HFFc6 (cell line): ENCODE data around the gene SFN. TPM values are rescaled to one million over a fixed set of nuclear protein-coding genes. Genes with fewer than 3 reads are reported as not detected.

ENCODE experiments used
- DNase-seq: peaks from one replicate; pipeline ENCODE4 v3.0.0-alpha.2; 2018
- H3K27ac Mint-ChIP-seq: 2 replicates; pipeline ENCODE4 v1.8.0; 2020; ENCODE audit warnings: mild to moderate bottlenecking, mixed read lengths
- H3K27me3 Mint-ChIP-seq: 2 replicates; pipeline ENCODE4 v1.8.0; 2021; ENCODE audit warnings: mild to moderate bottlenecking, moderate library complexity, mixed read lengths; ENCODE audit not compliant: insufficient read depth
- H3K36me3 Mint-ChIP-seq: 2 replicates; pipeline ENCODE4 v1.8.0; 2021; ENCODE audit warnings: low read depth, mixed read lengths
- H3K4me1 Mint-ChIP-seq: 2 replicates; pipeline ENCODE4 v1.8.0; 2020; ENCODE audit warnings: low read depth, mixed read lengths
- H3K4me3 Mint-ChIP-seq: 2 replicates; pipeline ENCODE4 v1.8.0; 2020; ENCODE audit warnings: mild to moderate bottlenecking, moderate library complexity, mixed read lengths
- H3K9me3 Mint-ChIP-seq: 2 replicates; pipeline ENCODE4 v1.8.0; 2020; ENCODE audit warnings: mild to moderate bottlenecking, mixed read lengths
- CTCF ChIP-seq: fragments of 200-600 bp; sonication (generic); IDR thresholded peaks from 2 replicates; pipeline ENCODE4 v1.5.0; 2021; ENCODE audit warnings: antibody characterized with exemption, mild to moderate bottlenecking
- total RNA-seq, 6 experiments: library from RNA; stranded (reverse); fragmentation: NEBNext Ultra II Directional; extraction: Animal tissue kit (Norgen Biotek cat#: 25700); gene quantifications; 2 replicates in 1 of 6; 3 replicates in 5 of 6; pipeline ENCODE4 v1.2.3, GENCODE V29; 2021

The SFN gene
- total RNA-seq, 6 experiments from 2014 or later, result 0.11 to 0.28 (median 0.20) TPM; not detected in 2

GRCh38 chr1:26848941-26849774, 13.8 kb upstream of the SFN start:
- Mint-ChIP-seq H3K36me3 (peaks cover 26% of the 10 kb centered on the region), H3K27ac (peak overlapping the region; percentile 99), H3K4me3 (no peak overlapping the region), H3K27me3 (no peaks in the 10 kb centered on the region; the same call in 1 of the 2 replicates), H3K4me1 (peaks cover 34% of the 10 kb centered on the region), H3K9me3 (no peaks in the 10 kb centered on the region)
- peak; percentile 91 for DNase-seq
- TF ChIP-seq CTCF, result no peak

GRCh38 chr1:26851106-26851684, 11.8 kb upstream of the SFN start:
- TF ChIP-seq CTCF, result peak; percentile 33; the same call in 1 of the 2 replicates
- Mint-ChIP-seq H3K4me1 (peaks cover 34% of the 10 kb centered on the region), H3K27ac (no peak overlapping the region), H3K27me3 (peaks cover 1% of the 10 kb centered on the region; the same call in 1 of the 2 replicates), H3K4me3 (no peak overlapping the region), H3K9me3 (no peaks in the 10 kb centered on the region), H3K36me3 (peaks cover 23% of the 10 kb centered on the region)
- no peak for DNase-seq

- Mint-ChIP-seq H3K27ac (peak overlapping the region; percentile 70), H3K9me3 (no peaks in the 10 kb centered on the region), H3K36me3 (peaks cover 17% of the 10 kb centered on the region), H3K4me1 (peaks cover 30% of the 10 kb centered on the region), H3K4me3 (no peak overlapping the region), H3K27me3 (peaks cover 1% of the 10 kb centered on the region; the same call in 1 of the 2 replicates)
- no peak for TF ChIP-seq CTCF
- no peak for DNase-seq
Observed at GRCh38 chr1:26852701-26853100, 10.2 kb upstream of the SFN start.

- Mint-ChIP-seq H3K9me3 (no peaks in the 10 kb centered on the region), H3K27ac (peak overlapping the region; percentile 70), H3K4me3 (no peak overlapping the region), H3K27me3 (peaks cover 1% of the 10 kb centered on the region; the same call in 1 of the 2 replicates), H3K36me3 (peaks cover 15% of the 10 kb centered on the region), H3K4me1 (peaks cover 26% of the 10 kb centered on the region)
- peak; percentile 88 for DNase-seq
- peak; percentile 91 for TF ChIP-seq CTCF
Observed at GRCh38 chr1:26853156-26853555, 9.8 kb upstream of the SFN start.

GRCh38 chr1:26853600-26853999, 9.3 kb upstream of the SFN start:
- Mint-ChIP-seq H3K9me3 (no peaks in the 10 kb centered on the region), H3K36me3 (peaks cover 15% of the 10 kb centered on the region), H3K4me1 (peaks cover 22% of the 10 kb centered on the region), H3K4me3 (no peak overlapping the region), H3K27me3 (peaks cover 1% of the 10 kb centered on the region; the same call in 1 of the 2 replicates), H3K27ac (peak overlapping the region; percentile 70)
- DNase-seq, result no peak
- TF ChIP-seq CTCF, result no peak
